HG03442 (cell line): ENCODE results near the gene SPATA12.

Experiments used
- ATAC-seq: cut with Tn5 transposase; IDR thresholded peaks from one replicate; pipeline ENCODE4 v1.9.1; 2021; ENCODE audit warnings: mild to moderate bottlenecking, moderate library complexity; ENCODE audit not compliant: unreplicated experiment

Gene SPATA12

DNA sequence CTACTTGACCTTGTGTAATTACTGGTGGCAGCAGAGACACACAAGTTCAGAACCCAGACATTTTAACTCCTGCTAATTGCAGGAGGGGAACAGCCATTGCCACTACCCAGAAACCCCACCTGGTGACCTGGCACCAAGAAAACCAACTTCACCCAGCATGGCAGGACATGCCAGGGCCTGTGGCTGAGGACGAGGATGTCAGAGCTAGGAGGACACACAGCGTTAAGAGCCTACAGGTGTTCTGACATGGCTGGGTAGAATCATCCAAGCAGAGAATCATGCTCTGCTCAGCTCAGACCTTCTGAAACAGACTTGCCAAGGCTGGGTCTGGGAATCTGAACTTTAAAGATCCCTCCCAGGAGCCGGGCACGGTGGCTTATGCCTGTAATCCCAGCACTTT is 11.7 kb upstream of the SPATA12 start:
- ATAC-seq = no peak

DNA sequence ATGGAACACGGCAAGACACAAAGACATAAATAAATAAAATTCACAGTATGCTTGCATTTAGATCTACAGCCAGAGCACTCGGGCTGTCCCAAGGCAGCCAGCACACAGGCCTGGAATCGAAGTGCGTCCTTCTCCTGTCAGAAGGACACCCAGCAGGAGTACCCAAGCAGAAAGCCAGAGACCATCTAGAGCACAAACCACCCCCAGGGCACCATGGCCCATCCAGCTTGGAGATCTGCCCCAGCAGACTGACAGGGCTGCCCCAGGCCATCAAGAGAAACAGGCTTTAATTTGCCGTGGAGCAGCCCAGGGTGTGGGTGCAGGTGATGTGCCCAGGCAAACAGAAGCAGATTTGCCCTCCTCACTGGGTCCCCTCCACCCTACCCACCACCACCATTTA is 7.8 kb upstream of the SPATA12 start:
- no peak for ATAC-seq

DNA sequence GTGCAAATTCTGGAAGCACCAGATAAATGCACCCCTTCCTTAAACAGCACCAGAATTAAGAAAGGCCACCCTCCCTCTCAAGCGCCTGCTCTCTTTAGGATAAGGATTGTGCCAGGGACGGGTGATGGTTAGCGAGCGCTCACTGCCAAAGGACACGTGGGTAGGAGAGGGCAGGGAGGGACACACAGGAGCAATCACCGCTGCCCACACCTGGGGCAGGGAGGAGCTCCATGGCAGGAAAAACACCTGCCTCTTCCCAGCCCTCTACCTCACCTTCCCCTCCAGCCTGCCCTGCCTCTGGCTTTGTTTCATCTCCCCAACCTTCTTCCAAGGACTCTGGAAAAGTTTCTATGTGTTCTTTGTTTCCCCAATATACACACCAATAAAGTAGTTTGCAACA is 7.3 kb upstream of the SPATA12 start:
- no peak for ATAC-seq

DNA sequence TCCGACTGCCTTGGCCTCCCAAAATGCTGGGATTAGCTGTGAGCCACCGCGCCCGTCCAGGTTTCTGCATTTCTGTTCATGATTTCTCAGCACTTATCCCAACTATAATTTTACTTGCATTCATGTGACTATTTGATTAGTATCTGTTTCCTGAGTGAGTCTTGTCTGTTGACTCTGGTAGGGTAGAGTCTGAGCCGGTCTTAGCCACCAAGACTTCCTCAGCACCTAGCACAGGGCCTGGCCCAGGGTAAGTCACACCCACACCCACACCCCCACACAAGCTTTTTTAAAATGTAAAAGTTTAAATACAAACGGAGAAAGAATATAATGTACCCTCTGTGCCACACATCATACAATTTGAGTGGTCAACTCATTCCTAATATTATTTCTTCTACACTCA is 3.1 kb upstream of the SPATA12 start:
- no peak for ATAC-seq

- no peak for ATAC-seq
Observed at GRCh38 chr3:57059411-57059810, 1.1 kb upstream of the SPATA12 start.

GRCh38 chr3:57061556-57061955 is 1.1 kb downstream of the SPATA12 start:
- no peak for ATAC-seq

- no peak for ATAC-seq
Observed at GRCh38 chr3:57062101-57062631, 1.7 kb downstream of the SPATA12 start.

DNA sequence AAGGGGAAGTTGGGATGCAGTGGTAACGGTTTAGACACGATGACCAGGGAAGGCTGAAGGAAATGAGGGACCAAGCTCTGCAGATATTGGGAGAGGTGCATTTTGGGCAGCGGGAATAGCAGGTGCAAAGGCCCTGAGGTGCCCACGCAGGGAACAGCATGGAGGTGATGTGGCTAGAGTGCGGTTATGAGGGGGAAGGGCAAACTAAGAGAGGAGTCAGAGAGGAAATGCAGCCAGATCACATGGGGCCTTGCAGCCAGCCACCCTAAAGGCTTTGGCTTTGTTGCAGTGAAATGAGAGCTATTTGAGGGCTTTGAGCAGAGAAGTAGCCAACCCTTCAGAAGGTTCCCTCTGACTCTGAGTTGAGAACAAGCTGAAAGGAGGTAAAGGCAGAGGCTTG is 2.6 kb downstream of the SPATA12 start:
- ATAC-seq = no peak

DNA sequence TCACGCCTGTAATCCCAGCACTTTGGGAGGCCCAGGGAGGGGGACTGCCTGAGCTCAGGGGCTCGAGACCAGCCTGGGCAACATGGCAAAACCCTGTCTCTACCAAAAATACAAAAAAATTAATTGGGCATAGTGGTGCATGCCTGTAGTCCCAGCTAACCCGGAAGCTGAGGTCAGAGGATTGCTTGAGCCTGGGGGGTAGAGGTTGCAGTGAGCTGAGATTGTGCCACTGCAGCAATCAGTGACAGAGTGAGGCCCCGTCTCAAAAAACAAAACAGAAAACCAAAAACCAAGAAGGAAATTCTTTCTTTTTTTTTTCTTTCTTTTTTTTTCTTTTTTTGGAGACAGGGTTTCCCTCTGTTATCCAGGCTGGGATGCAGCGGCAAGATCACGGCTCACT is 3.5 kb downstream of the SPATA12 start:
- no peak for ATAC-seq

- ATAC-seq = no peak
Observed at GRCh38 chr3:57064572-57064971, 4.1 kb downstream of the SPATA12 start.

GRCh38 chr3:57065588-57065987 is 5.1 kb downstream of the SPATA12 start:
- ATAC-seq = no peak

DNA sequence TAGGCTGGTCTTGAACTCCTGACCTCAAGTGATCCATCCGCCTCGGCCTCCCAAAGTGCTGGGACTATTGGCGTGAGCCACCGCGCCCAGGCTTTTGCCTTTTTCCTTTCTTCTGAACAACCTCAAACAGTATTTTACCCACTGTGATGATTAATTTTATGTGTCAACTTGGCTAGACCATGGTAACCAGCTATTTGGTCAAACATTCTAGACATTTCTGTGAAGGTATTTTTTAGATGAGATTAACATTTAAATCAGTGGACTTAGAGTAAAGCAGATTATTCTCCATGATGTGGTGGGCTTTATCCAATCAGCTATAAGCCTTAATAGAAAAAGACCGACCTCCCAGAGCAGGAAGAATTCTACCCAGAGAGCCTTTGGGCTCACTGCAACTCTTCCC is 6.0 kb downstream of the SPATA12 start:
- no peak for ATAC-seq

DNA sequence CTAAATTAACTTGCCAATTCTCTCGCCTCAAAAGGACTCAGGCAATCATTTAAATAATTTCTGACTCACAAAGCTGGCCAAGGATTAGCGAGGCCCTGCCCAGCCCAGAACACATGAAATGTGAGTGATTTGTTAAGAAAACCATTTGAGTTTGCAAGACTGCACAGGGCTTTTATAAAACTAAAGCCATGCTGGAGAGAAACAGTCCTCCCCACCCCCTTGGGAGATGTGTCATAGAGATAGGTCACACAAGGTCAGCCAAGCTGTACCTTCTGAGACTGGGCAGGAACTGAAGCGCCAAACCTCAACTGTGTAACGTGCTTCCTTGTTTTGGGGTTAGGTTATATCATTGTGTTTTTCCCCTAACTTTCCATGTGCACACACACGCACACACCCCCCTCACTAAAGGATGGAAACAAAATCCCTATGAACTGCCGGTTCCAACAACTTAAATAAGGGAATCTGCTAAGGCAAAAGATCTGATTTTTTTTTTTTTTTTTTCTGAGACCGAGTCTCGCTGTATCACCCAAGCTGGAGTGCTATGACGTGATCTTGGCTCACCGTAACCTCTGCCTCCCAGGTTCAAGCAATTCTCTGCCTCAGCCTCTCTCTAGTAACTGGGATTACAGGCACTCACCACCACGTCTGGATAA is 8.1 kb downstream of the SPATA12 start:
- ATAC-seq = peak; percentile 99

DNA sequence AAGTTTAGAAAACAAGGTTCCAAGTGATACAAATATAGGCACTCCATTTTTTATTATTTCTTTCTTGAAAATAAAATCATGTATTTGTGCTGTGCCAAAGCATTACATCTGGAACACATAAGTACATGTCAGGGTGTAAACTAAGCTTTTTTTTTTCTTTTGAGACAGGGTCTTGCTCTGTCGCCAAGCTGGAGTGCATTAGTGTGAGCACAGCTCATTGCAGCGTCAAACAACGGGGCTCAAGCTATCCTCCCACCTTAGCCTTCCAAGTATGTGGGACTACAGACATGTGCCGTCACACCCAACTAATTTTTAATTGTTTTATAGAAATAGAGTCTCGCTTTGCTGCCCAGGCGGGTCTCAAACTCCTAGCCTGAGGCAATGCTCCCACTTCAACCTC is 9.0 kb downstream of the SPATA12 start:
- ATAC-seq = no peak

DNA sequence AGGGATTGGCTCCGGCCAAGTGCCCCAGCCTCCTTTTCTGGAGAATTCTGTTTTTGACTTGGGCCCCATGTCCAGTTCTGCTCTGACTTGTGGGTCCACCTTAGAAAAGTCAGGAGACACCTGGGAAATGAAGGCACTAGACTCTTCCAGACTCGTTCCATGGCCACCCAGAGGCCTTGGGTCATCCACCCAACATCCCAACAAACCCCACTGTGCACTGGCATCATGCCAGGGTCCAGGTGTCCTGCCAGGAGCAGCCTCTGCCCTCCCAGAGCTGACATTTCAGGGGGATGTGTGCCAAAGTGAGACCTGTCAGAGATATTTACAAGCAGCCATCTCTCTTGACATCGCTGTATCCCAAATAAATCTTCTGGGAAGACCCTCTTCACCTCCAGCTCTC is 13.2 kb downstream of the SPATA12 start:
- ATAC-seq = no peak

DNA sequence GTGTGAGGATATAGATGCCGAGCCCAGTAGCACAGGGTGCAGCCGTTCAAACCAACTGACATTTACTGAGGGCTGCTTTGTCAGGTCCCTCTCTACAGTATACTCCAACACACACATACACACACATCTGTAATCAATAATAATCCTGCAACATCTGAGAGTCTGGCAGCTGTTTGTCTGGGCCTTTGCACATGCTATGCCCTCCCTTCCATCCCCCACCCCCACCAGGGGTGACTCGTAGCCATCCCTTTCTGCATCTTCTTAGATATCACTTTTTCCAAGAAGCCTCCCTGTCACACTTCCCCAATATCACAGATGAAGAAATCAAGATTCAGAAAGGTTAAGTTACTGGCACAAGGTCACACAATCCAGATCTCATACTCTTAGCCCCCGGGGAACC is 13.7 kb downstream of the SPATA12 start:
- ATAC-seq = no peak

DNA sequence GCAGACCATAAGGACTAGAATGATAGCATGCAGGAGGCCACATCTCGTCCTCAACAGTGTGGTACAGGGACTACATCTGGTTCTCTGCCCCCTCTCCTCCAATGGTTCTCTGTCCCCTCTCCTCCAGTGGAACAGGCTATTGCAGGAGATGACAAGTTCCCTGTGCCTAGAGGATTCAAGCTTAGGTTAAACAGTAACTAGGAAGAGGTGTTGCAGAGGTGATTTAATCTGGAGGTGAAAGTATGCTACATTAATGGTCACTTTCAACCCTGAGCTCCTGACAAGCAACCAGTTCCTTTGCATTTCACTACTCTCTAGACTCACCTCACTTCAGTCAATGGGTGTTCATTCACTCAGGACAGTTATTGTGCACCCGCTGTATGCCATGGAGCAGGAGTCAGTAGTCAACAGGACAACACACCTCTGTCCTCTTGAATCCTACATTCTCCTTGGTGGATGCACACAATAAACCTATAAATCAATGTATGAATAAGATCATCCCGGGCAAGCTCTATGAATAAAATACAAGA is 16.0 kb downstream of the SPATA12 start:
- ATAC-seq = no peak

DNA sequence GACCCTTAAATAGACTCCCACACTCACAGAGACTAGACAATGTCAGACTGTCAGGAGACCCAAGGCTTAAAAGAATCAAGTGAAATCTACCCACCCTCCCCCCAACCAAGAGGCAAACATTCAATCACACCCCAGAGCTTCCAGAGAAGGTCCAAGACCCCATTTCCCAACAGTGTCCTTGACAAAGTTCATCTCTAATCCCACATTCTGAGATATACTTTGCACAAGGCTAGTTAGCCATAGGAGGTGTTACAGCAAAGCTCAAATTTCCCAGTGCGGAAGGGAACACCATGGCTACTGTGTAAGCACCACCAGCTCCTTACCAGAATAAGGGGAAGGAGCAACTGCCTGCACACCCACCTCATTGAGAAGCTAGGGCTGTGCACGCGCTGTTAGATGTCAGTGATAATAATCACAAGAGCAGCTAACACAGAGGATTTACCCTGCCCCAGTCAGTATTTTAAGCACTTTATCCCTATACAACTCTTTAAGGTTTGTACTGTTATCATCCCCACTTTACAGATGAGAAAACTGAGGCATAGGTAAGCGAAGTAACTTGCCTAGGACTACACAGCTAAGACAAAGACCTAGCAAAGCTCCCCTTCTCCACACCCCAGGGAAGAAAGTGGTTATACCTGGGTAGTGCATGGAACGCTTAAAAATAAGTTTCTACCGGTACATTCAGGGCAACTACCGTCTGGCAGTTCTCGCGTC is 17.3 kb downstream of the SPATA12 start:
- no peak for ATAC-seq

DNA sequence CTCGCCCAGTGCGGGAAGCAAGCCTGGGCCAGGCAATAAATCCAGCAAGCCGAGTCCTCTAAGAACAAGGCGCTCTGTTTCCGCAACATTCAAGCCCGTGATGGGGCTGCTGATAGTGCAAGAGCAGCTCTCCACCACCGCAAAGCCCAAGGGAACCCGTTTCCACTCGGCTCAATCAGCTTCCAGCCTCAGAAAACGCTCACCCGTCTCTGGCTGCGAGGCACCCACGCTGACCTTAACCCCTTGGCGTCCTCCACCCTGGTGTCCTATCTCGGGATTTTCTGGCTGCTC is 17.8 kb downstream of the SPATA12 start:
- no peak for ATAC-seq

GRCh38 chr3:57078635-57079473 is 18.4 kb downstream of the SPATA12 start:
- ATAC-seq = no peak

DNA sequence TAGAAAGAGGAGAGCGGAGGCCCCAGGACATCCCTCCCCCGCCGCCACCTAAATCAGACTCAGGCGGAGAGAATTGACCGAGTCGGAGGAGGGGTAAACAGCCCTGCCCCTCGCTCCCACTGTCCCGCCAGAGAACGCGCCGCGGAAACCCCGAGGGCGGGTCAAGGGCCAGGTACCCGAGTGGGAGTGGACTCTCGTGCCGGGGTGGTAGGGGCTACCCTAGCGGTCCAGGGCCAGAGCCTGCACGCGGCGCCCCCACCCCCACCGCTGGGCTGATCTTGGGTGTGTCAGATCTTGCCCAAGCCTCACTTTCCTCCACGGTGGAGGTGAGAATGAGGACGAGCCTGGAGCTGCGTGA is 19.0 kb downstream of the SPATA12 start:
- ATAC-seq = no peak

DNA sequence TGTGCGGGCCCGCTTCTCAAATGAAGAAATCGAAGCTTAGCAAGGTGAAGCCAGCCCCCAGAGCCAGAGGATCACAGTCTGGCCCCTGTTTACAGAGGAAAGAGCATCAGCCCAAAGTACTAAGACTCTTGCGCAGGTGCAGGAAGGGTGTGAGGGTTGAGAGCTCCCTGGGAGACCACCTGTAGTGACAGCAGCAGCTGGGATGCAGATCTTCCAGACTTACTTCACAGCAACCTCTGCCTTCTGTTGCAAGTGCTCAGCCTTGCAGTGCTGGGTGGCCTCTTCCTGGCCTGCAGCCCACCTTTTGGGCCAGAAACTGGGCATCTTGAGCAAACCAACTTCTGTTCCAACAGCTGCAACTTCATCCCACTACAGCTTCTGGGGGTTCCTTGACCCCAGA is 19.7 kb downstream of the SPATA12 start:
- no peak for ATAC-seq
